Measurements from ENCODE around the gene DYNC2H1.

Gene DYNC2H1

GRCh38 chr11:103471546-103471945, 362.3 kb downstream of the DYNC2H1 start:
- no peak for TF ChIP-seq CTCF (IDR thresholded peaks at IDR 0.05; ENCODE audit: low read depth, low read length, missing control alignments)
- DNase-seq (ENCODE audit: extremely low read depth, low read depth), result no peak

DNA sequence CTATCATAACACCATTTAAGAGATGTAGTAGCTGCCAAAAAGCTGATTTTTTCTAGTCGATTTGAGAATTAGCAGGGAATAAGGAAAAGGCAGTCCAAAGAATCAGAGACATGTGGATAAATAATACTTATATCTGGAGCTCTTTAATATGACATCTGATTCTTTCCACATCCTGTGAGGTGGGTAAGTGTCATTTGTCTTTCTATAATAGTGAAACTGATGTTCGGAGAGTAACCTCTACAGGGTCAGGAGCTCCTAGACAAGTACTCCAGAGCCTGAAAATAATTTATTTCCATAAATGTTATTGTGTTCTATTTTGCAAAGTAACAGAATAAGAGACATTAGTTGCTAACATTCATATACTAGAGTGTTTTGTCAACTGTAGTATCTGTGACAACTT, 367.6 kb downstream of the DYNC2H1 start:
- TF ChIP-seq CTCF (IDR thresholded peaks at IDR 0.05; ENCODE audit: low read depth, low read length, missing control alignments), result no peak
- no peak overlapping the region for H3K4me3 ChIP-seq (replicated peaks; ENCODE audit: low read depth, low read length)
- DNase-seq (ENCODE audit: extremely low read depth, low read depth), result no peak

More at GRCh38 chr11:103471546-103471945, 362.3 kb downstream of the DYNC2H1 start:
- no peak overlapping the region for H3K4me3 ChIP-seq (replicated peaks; ENCODE audit: low read depth, low read length)

DNA sequence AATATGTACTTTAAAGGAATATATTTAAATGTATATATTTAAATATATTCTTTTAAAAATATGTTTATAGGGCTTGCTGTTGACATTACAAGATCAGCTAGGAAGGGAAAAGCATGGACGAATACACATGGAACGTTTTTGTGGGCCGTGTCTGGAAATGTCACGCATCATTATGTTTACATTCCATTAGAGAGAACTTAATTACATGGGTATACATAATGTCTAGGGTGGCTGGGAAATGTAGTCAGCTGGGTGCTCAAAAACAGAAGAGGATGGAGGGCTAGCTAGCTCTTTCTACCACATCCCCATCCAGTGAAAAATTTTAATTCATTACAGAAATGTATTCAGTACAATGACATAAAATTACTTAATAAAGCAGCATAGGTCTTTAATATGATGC, 371.2 kb downstream of the DYNC2H1 start:
- H3K4me3 ChIP-seq (replicated peaks; ENCODE audit: low read depth, low read length), result no peak overlapping the region
- DNase-seq (ENCODE audit: extremely low read depth, low read depth), result no peak
- TF ChIP-seq CTCF (IDR thresholded peaks at IDR 0.05; ENCODE audit: low read depth, low read length, missing control alignments), result no peak

GRCh38 chr11:103483996-103484395, 374.8 kb downstream of the DYNC2H1 start:
- no peak for DNase-seq (ENCODE audit: extremely low read depth, low read depth)
- no peak for TF ChIP-seq CTCF (IDR thresholded peaks at IDR 0.05; ENCODE audit: low read depth, low read length, missing control alignments)
- no peak overlapping the region for H3K4me3 ChIP-seq (replicated peaks; ENCODE audit: low read depth, low read length)

DNA sequence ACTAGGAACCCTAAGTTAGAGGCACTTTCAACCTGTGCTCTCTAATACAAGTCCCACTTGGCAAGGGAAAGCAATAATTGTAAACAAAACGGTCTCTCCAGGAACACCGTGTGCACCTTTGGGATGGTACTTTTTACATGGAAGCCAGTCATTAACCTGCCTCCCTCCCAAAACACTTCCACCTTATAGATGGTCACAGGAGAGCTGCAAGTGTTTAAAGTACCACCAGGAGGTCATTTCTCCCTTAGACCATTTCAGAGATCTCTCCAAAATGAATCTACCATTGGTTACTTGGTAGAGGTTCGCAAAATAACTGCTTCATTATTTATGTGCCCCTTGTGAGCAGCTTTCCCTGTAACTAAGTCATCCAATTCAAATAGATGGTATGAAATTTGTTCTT, 375.3 kb downstream of the DYNC2H1 start:
- no peak for DNase-seq (ENCODE audit: extremely low read depth, low read depth)
- peak; percentile 17 for TF ChIP-seq CTCF (IDR thresholded peaks at IDR 0.05; ENCODE audit: low read depth, low read length, missing control alignments)
- H3K4me3 ChIP-seq (replicated peaks; ENCODE audit: low read depth, low read length), result no peak overlapping the region

GRCh38 chr11:103486604-103487003, 377.4 kb downstream of the DYNC2H1 start:
- DNase-seq (ENCODE audit: extremely low read depth, low read depth), result no peak
- TF ChIP-seq CTCF (IDR thresholded peaks at IDR 0.05; ENCODE audit: low read depth, low read length, missing control alignments), result no peak
- H3K4me3 ChIP-seq (replicated peaks; ENCODE audit: low read depth, low read length), result no peak overlapping the region

- H3K4me3 ChIP-seq (replicated peaks; ENCODE audit: low read depth, low read length), result no peak overlapping the region
- TF ChIP-seq CTCF (IDR thresholded peaks at IDR 0.05; ENCODE audit: low read depth, low read length, missing control alignments), result no peak
- DNase-seq (ENCODE audit: extremely low read depth, low read depth), result no peak
Measured at GRCh38 chr11:103487113-103487512, 377.9 kb downstream of the DYNC2H1 start.
